ENCODE results near the gene REXO2.

- TF ChIP-seq CTCF (IDR thresholded peaks at IDR 0.05) = peak; percentile 5 to 36 (median 29)
- no peak for TF ChIP-seq POLR2A (IDR thresholded peaks at IDR 0.05)
Measured at GRCh38 chr11:114395736-114396135, 43.5 kb upstream of the REXO2 start.

All from right lobe of liver (tissue), 4 donors.